HCT116 (cell line): Measurements from ENCODE around the gene ZNF197.

Source experiments
- CTCF ChIP-seq, 3 experiments: fragments of 200-600 bp in 1 of 3; sonication (generic) in 1 of 3; IDR thresholded peaks in 2 of 3; conservative IDR thresholded peaks in 1 of 3; 2 replicates each; pipeline ENCODE4 v1.5.1; 2012 to 2017; ENCODE audit warnings: low read depth in 2 of 3, low read length in 2 of 3, antibody characterized with exemption in 1 of 3, borderline replicate concordance in 1 of 3, control low read depth in 1 of 3, mild to moderate bottlenecking in 1 of 3, mixed read lengths in 1 of 3, mixed run types in 1 of 3, moderate library complexity in 1 of 3; ENCODE audit not compliant: insufficient read depth in 1 of 3
- MAX ChIP-seq: IDR thresholded peaks from 2 replicates; pipeline ENCODE4 v1.6.1; 2012
- POLR2A ChIP-seq: IDR thresholded peaks from 2 replicates; pipeline ENCODE4 v1.7.0; 2011; ENCODE audit warnings: borderline replicate concordance; ENCODE audit not compliant: insufficient read depth, insufficient read length; ENCODE audit errors: extremely low read depth
- REST ChIP-seq: IDR thresholded peaks from 2 replicates; pipeline ENCODE4 v1.6.1; 2012; ENCODE audit warnings: low read depth
- SIN3A ChIP-seq: IDR thresholded peaks from 2 replicates; pipeline ENCODE4 v1.6.1; 2012; ENCODE audit warnings: low read depth
- TCF7L2 ChIP-seq: IDR thresholded peaks from 2 replicates; pipeline ENCODE4 v1.7.0; 2011; ENCODE audit warnings: borderline replicate concordance, inconsistent platforms; ENCODE audit not compliant: insufficient read depth, insufficient read length; ENCODE audit errors: extremely low read depth
- YY1 ChIP-seq: IDR thresholded peaks from 2 replicates; pipeline ENCODE4 v1.6.1; 2011; ENCODE audit warnings: low read length, low read depth, moderate library complexity, mild to moderate bottlenecking; ENCODE audit not compliant: insufficient replicate concordance; ENCODE audit errors: extremely low read depth
- ZFX ChIP-seq: fragments of 450-650 bp; IDR thresholded peaks from 2 replicates; pipeline ENCODE4 v1.6.1; 2017

GRCh38 chr3:44687898-44688297, 63.1 kb downstream of the ZNF197 start:
- no peak for TF ChIP-seq POLR2A
- TF ChIP-seq YY1 = no peak
- TF ChIP-seq REST = no peak
- TF ChIP-seq MAX = no peak
- no peak for TF ChIP-seq SIN3A
- no peak for TF ChIP-seq CTCF (IDR thresholded peaks at IDR 0.05 in 2 of 3, conservative IDR thresholded peaks at IDR 0.05 in 1 of 3; ENCODE audit: borderline replicate concordance in 1 of 3, insufficient read depth in 1 of 3, low read depth in 2 of 3, low read length in 2 of 3)
- no peak for TF ChIP-seq ZFX
- no peak for TF ChIP-seq TCF7L2
